GM23338 (cell line): ENCODE data around the gene AP5Z1. TPM values are rescaled to one million over a fixed set of nuclear protein-coding genes. Genes with fewer than 3 reads are reported as not detected.

Source experiments
- ATAC-seq: fragments of 200-7000 bp; cut with Tn5 transposase; 3 replicates; pipeline ENCODE4 v1.9.1; 2020
- DNase-seq: peaks from one replicate; pipeline ENCODE4 v3.0.0-alpha.2; 2015; ENCODE audit warnings: low spot score
- H2AFZ ChIP-seq: fragments of 200-600 bp; sonication (generic); 2 replicates; pipeline ENCODE4 v1.8.0; 2016; ENCODE audit warnings: antibody characterized with exemption, mild to moderate bottlenecking, moderate library complexity
- H3F3A ChIP-seq: fragments of 200-600 bp; sonication (generic); replicated peaks from 2 replicates; pipeline ENCODE4 v1.8.0; 2017; ENCODE audit warnings: antibody characterized with exemption, mixed run types, low read depth
- H3K27ac ChIP-seq: fragments of 200-600 bp; sonication (generic); 2 replicates; pipeline ENCODE4 v1.6.1; 2016; ENCODE audit warnings: low read depth
- H3K27me3 ChIP-seq: fragments of 200-600 bp; sonication (generic); 2 replicates; pipeline ENCODE4 v1.8.0; 2016; ENCODE audit warnings: mild to moderate bottlenecking, mixed run types, moderate library complexity; ENCODE audit not compliant: insufficient read depth
- H3K36me3 ChIP-seq: fragments of 200-600 bp; sonication (generic); 2 replicates; pipeline ENCODE4 v1.8.0; 2016; ENCODE audit warnings: mild to moderate bottlenecking; ENCODE audit not compliant: insufficient read depth
- H3K4me1 ChIP-seq: fragments of 200-600 bp; sonication (generic); 2 replicates; pipeline ENCODE4 v1.8.0; 2016; ENCODE audit warnings: mild to moderate bottlenecking, moderate library complexity; ENCODE audit not compliant: insufficient read depth
- H3K4me2 ChIP-seq: fragments of 200-600 bp; sonication (generic); 2 replicates; pipeline ENCODE4 v1.7.1; 2017; ENCODE audit warnings: mixed run types
- H3K4me3 ChIP-seq: fragments of 200-600 bp; sonication (generic); 2 replicates; pipeline ENCODE4 v1.6.1; 2016; ENCODE audit warnings: mixed run types
- H3K79me2 ChIP-seq: fragments of 200-600 bp; sonication (generic); replicated peaks from 2 replicates; pipeline ENCODE4 v1.8.0; 2017; ENCODE audit warnings: mild to moderate bottlenecking; ENCODE audit not compliant: insufficient read depth
- H3K9me2 ChIP-seq: fragments of 200-600 bp; sonication (generic); 2 replicates; pipeline ENCODE4 v1.8.0; 2017; ENCODE audit not compliant: insufficient read depth
- H4K20me1 ChIP-seq: fragments of 200-600 bp; sonication (generic); replicated peaks from 2 replicates; pipeline ENCODE4 v1.8.0; 2017; ENCODE audit warnings: mild to moderate bottlenecking; ENCODE audit not compliant: insufficient read depth
- H3K27ac Mint-ChIP-seq: 2 replicates; pipeline ENCODE4 v1.8.0; 2020; ENCODE audit warnings: inconsistent platforms, mild to moderate bottlenecking, moderate library complexity, mixed read lengths
- H3K27me3 Mint-ChIP-seq: 3 replicates; pipeline ENCODE4 v1.8.0; 2022; ENCODE audit warnings: low read depth, mild to moderate bottlenecking, moderate library complexity, mixed read lengths, inconsistent platforms; ENCODE audit not compliant: insufficient read depth, poor library complexity
- H3K36me3 Mint-ChIP-seq: 3 replicates; pipeline ENCODE4 v1.8.0; 2021; ENCODE audit warnings: low read depth, mild to moderate bottlenecking, inconsistent platforms, moderate library complexity, mixed read lengths
- H3K4me1 Mint-ChIP-seq: 3 replicates; pipeline ENCODE4 v1.8.0; 2020; ENCODE audit warnings: mild to moderate bottlenecking, inconsistent platforms, mixed read lengths
- H3K4me3 Mint-ChIP-seq: 3 replicates; pipeline ENCODE4 v1.8.0; 2021; ENCODE audit warnings: moderate library complexity, mild to moderate bottlenecking, inconsistent platforms, mixed read lengths
- H3K9me3 Mint-ChIP-seq: 3 replicates; pipeline ENCODE4 v1.8.0; 2020; ENCODE audit warnings: moderate library complexity, mild to moderate bottlenecking, inconsistent platforms, mixed read lengths
- CREB1 ChIP-seq: fragments of 250-450 bp; sonication (Bioruptor Pico); IDR thresholded peaks from 2 replicates; pipeline ENCODE4 v1.5.0; 2020; ENCODE audit warnings: low read depth, mild to moderate bottlenecking, moderate library complexity
- ETS1 ChIP-seq: IDR thresholded peaks from 2 replicates; pipeline ENCODE4 v1.6.1; 2016; ENCODE audit warnings: antibody characterized with exemption
- NANOG ChIP-seq: IDR thresholded peaks from 2 replicates; pipeline ENCODE4 v1.6.1; 2016; ENCODE audit warnings: antibody characterized with exemption, borderline replicate concordance
- polyA plus RNA-seq: library from polyadenylated mRNA; unstranded; fragments of >200 nt; fragmentation: Nextera tagmentation; extraction: Ambion mirVana; gene quantifications from 2 replicates; pipeline ENCODE4 v1.2.1, GENCODE V29; 2016
- total RNA-seq: library from RNA; depleted of rRNA; stranded (reverse); fragments of >200 nt; shearing (Covaris generic); gene quantifications from 2 replicates; pipeline ENCODE4 v1.2.3, GENCODE V29; 2014
- TF ChIP-seq, protein P1 (sequence below): fragments of 250-450 bp; sonication (Bioruptor Pico); IDR thresholded peaks from 2 replicates; pipeline ENCODE4 v1.5.0; 2020; ENCODE audit warnings: mild to moderate bottlenecking, moderate library complexity
- TF ChIP-seq, protein P2 (sequence below), 2 experiments: fragments of 200-600 bp in 1 of 2; sonication (generic) in 1 of 2; conservative IDR thresholded peaks; 2 replicates each; pipeline versions ENCODE4 v1.5.1 to v1.6.1; 2016 to 2017; ENCODE audit warnings: antibody characterized with exemption in 2 of 2, low read depth in 2 of 2, mild to moderate bottlenecking in 2 of 2, moderate library complexity in 1 of 2

AP5Z1 gene
- total and polyA plus RNA-seq, 2 experiments from 2014 or later, result 16.3 to 31.2 TPM

- TF ChIP-seq, protein P1, sequence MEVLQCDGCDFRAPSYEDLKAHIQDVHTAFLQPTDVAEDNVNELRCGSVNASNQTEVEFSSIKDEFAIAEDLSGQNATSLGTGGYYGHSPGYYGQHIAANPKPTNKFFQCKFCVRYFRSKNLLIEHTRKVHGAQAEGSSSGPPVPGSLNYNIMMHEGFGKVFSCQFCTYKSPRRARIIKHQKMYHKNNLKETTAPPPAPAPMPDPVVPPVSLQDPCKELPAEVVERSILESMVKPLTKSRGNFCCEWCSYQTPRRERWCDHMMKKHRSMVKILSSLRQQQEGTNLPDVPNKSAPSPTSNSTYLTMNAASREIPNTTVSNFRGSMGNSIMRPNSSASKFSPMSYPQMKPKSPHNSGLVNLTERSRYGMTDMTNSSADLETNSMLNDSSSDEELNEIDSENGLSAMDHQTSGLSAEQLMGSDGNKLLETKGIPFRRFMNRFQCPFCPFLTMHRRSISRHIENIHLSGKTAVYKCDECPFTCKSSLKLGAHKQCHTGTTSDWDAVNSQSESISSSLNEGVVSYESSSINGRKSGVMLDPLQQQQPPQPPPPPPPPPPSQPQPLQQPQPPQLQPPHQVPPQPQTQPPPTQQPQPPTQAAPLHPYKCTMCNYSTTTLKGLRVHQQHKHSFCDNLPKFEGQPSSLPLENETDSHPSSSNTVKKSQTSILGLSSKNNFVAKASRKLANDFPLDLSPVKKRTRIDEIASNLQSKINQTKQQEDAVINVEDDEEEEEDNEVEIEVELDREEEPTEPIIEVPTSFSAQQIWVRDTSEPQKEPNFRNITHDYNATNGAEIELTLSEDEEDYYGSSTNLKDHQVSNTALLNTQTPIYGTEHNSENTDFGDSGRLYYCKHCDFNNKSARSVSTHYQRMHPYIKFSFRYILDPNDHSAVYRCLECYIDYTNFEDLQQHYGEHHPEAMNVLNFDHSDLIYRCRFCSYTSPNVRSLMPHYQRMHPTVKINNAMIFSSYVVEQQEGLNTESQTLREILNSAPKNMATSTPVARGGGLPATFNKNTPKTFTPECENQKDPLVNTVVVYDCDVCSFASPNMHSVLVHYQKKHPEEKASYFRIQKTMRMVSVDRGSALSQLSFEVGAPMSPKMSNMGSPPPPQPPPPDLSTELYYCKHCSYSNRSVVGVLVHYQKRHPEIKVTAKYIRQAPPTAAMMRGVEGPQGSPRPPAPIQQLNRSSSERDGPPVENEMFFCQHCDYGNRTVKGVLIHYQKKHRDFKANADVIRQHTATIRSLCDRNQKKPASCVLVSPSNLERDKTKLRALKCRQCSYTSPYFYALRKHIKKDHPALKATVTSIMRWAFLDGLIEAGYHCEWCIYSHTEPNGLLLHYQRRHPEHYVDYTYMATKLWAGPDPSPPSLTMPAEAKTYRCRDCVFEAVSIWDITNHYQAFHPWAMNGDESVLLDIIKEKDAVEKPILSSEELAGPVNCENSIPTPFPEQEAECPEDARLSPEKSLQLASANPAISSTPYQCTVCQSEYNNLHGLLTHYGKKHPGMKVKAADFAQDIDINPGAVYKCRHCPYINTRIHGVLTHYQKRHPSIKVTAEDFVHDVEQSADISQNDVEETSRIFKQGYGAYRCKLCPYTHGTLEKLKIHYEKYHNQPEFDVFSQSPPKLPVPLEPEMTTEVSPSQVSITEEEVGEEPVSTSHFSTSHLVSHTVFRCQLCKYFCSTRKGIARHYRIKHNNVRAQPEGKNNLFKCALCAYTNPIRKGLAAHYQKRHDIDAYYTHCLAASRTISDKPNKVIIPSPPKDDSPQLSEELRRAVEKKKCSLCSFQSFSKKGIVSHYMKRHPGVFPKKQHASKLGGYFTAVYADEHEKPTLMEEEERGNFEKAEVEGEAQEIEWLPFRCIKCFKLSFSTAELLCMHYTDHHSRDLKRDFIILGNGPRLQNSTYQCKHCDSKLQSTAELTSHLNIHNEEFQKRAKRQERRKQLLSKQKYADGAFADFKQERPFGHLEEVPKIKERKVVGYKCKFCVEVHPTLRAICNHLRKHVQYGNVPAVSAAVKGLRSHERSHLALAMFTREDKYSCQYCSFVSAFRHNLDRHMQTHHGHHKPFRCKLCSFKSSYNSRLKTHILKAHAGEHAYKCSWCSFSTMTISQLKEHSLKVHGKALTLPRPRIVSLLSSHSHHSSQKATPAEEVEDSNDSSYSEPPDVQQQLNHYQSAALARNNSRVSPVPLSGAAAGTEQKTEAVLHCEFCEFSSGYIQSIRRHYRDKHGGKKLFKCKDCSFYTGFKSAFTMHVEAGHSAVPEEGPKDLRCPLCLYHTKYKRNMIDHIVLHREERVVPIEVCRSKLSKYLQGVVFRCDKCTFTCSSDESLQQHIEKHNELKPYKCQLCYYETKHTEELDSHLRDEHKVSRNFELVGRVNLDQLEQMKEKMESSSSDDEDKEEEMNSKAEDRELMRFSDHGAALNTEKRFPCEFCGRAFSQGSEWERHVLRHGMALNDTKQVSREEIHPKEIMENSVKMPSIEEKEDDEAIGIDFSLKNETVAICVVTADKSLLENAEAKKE, result no peak
Observed at GRCh38 chr7:4835398-4836205, 60.2 kb downstream of the AP5Z1 start (continued).

DNA sequence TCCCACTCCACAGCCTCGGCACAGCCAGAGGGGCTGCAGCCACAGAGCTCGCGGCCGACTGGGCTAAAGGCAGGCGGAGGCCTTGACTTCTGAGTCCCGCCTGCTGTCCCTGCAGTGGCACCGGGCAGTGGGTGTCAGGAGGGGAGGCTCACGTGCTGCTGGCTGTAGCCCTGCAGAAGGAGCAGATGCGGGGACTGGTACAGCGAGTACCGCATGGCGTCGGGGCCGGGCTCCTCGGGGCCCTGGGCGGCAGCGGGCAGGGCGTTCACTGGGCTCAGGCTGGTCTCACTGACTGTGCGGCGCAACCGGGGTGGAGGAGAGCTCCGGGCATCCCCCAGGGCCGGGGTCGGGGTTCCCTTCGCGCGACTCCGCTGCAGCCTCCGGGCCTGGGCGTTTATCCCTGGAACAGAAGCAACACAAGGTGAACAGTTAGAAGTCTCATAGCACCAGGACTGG, 60.8 kb downstream of the AP5Z1 start:
- no peak overlapping the region for H3K4me3 Mint-ChIP-seq
- TF ChIP-seq, protein P1, result no peak
- TF ChIP-seq, protein P2, sequence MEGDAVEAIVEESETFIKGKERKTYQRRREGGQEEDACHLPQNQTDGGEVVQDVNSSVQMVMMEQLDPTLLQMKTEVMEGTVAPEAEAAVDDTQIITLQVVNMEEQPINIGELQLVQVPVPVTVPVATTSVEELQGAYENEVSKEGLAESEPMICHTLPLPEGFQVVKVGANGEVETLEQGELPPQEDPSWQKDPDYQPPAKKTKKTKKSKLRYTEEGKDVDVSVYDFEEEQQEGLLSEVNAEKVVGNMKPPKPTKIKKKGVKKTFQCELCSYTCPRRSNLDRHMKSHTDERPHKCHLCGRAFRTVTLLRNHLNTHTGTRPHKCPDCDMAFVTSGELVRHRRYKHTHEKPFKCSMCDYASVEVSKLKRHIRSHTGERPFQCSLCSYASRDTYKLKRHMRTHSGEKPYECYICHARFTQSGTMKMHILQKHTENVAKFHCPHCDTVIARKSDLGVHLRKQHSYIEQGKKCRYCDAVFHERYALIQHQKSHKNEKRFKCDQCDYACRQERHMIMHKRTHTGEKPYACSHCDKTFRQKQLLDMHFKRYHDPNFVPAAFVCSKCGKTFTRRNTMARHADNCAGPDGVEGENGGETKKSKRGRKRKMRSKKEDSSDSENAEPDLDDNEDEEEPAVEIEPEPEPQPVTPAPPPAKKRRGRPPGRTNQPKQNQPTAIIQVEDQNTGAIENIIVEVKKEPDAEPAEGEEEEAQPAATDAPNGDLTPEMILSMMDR (conservative IDR thresholded peaks at IDR 0.05; ENCODE audit: low read depth in 2 of 2), result no peak
- TF ChIP-seq ETS1, result no peak
- no peak for TF ChIP-seq CREB1 (CRISPR knock-in tag)
- TF ChIP-seq NANOG, result no peak

More for the DNA sequence above, 60.8 kb downstream of the AP5Z1 start:
- Mint-ChIP-seq H3K27me3 (peaks cover 13% of the 10 kb centered on the region), H3K27ac (no peak overlapping the region), H3K36me3 (no peaks in the 10 kb centered on the region), H3K4me1 (peaks cover 6% of the 10 kb centered on the region), H3K9me3 (no peaks in the 10 kb centered on the region)
- H2AFZ ChIP-seq, result no peak overlapping the region
- H3K9me2 ChIP-seq, result no peaks in the 10 kb centered on the region
- DNase-seq (no peak), ATAC-seq (no peak)
- H3K79me2 ChIP-seq, result no peaks in the 10 kb centered on the region
- H3K4me2 ChIP-seq, result no peak overlapping the region
- no peak overlapping the region for H3K4me3 ChIP-seq
- no peaks in the 10 kb centered on the region for H4K20me1 ChIP-seq
- H3K36me3 ChIP-seq, result no peaks in the 10 kb centered on the region
- no peak overlapping the region for H3K27ac ChIP-seq
- no peaks in the 10 kb centered on the region for H3F3A ChIP-seq
- no peaks in the 10 kb centered on the region for H3K4me1 ChIP-seq
- H3K27me3 ChIP-seq, result no peaks in the 10 kb centered on the region
